ENCODE results near the gene TTC5. TPM values are rescaled to one million over a fixed set of nuclear protein-coding genes. Genes with fewer than 3 reads are reported as not detected.
"Not testable (repeated sequence)": the region's sequence is repeated elsewhere in the genome, so short reads cannot be mapped to it uniquely, and the experiment has no call there.

The TTC5 gene, protein sequence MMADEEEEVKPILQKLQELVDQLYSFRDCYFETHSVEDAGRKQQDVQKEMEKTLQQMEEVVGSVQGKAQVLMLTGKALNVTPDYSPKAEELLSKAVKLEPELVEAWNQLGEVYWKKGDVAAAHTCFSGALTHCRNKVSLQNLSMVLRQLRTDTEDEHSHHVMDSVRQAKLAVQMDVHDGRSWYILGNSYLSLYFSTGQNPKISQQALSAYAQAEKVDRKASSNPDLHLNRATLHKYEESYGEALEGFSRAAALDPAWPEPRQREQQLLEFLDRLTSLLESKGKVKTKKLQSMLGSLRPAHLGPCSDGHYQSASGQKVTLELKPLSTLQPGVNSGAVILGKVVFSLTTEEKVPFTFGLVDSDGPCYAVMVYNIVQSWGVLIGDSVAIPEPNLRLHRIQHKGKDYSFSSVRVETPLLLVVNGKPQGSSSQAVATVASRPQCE
- 10 to 100 TPM; 21.8 to 22.0 TPM for total RNA-seq

DNA sequence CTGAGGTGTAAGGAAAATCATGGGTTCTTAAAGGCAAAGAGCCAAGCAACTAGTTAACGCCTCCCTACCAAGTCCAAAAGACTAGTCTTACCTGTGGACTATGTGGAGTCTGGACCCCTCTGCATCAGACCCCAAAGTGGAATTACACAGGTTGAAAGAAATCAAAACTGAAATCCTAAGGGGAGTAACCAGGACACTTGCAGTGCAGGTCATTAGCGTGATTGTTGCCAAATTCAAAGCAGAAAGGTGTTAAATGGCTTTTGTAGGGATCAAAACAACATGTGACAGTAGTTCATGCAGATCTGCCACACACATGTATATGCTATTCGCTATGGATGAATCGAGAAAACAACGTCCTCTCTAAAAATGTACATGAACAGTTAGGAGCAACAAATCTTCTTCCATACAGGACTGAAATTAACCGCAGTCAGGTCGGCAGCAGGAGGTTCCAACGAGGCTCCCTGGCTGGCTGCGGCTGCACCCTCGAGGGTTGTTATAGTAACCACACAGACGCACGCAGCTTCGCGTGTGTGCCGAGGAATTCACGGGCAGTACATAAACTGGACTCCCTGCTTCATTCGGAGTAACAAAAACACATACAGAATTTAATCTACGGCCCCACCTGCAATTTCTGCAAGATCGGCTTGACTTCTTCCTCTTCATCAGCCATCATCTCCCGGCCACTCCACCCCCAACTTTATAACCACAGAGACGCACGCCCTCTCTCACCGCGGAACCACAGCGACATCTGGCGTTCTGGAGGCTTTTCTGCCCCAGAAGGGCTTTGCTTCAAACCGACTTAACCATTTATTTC is at the start of gene TTC5:
TSS of gene TTC5 (minus strand) at position 687 of the 814 bp plus-strand sequence. CDS start at position 673, 14 bp downstream.
- POLR2A ChIA-PET: interaction anchor here (0.6 to 1.6 kb wide), 3 partner anchors 28 to 110 kb away, joined by 3 to 6 read pairs (median 3); partner anchors contain the start of gene PARP2
- Mint-ChIP-seq H3K27ac (peak within 1 kb of the TSS; percentile 67), H3K4me3 (peak within 1 kb of the TSS; percentile 81), H3K36me3 (ENCODE audit: low read depth) (peaks cover 11% of the 10 kb centered on the region), H3K9me3 (ENCODE audit: insufficient read depth) (no peaks in the 10 kb centered on the region), H3K27me3 (ENCODE audit: low read depth) (no peaks in the 10 kb centered on the region), H3K4me1 (ENCODE audit: low read depth) (peaks cover 24% of the 10 kb centered on the region)
- CTCF ChIA-PET: interaction anchor here (0.6 to 2.5 kb wide), 7 partner anchors 9 to 376 kb away, joined by 3 to 12 read pairs (median 3); partner anchors contain the start of gene CCNB1IP1
- ATAC-seq: peak; percentile 98
- peak; percentile 93 for DNase-seq

DNA sequence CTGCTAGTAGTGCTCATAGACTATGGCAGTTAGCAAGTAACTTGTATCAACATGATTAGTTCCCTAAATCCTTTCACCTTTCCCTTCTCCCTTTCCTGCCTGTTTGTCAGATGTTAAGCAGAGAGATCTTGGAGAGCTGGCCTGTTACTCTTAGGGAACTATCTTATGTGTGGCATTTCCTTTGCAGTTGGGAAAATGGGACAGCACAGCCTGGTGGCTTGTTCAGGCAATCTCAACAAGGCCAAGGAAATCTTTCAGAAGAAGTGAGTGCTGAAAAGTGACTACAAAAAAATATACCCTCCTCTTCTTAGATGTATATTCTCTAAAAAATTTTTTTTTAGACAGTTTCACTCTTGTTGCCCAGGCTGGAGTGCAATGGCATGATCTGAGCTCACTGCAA is 45.1 kb upstream of the TTC5 start:
- DNase-seq (no peak), ATAC-seq (no peak)
- H3K27ac Mint-ChIP-seq: no peak overlapping the region
- peaks cover 4% of the 10 kb centered on the region for H3K4me1 Mint-ChIP-seq (ENCODE audit: low read depth)
- H3K27me3 Mint-ChIP-seq (ENCODE audit: low read depth): no peaks in the 10 kb centered on the region
- no peak overlapping the region for H3K4me3 Mint-ChIP-seq
- peaks cover 62% of the 10 kb centered on the region for H3K36me3 Mint-ChIP-seq (ENCODE audit: low read depth)
- POLR2A ChIA-PET: no interaction called here
- CTCF ChIA-PET: interaction anchor here (1.4 to 2.4 kb wide), 3 partner anchors 9 to 259 kb away, joined by 3 to 13 read pairs (median 5); no protein-coding TSS in a partner anchor
- H3K9me3 Mint-ChIP-seq (ENCODE audit: insufficient read depth): no peaks in the 10 kb centered on the region

DNA sequence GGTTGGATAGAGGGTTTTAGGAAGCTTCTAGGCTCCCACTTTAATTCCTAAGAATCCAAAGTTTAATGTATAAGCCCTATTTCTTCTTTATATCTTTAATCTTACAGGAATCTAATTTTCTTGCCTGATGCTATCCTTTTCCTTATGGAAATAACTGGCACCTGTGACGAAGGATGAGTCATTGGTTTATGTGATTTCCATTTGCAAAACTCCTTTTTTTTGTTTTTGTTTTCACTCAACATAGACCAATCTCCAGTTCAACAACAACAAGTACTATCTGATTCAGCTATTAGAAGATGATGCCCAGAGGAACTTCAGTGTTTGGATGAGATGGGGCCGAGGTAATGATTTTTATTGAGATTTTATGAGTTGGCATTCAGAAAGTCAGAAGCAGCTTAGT is 44.5 kb upstream of the TTC5 start:
- DNase-seq: no peak
- Mint-ChIP-seq H3K4me3 (no peak overlapping the region), H3K27me3 (ENCODE audit: low read depth) (no peaks in the 10 kb centered on the region), H3K9me3 (ENCODE audit: insufficient read depth) (no peaks in the 10 kb centered on the region), H3K4me1 (ENCODE audit: low read depth) (peaks cover 8% of the 10 kb centered on the region), H3K36me3 (ENCODE audit: low read depth) (peaks cover 63% of the 10 kb centered on the region), H3K27ac (peak overlapping the region; percentile 48)
- ChIA-PET CTCF (interaction anchor here (1.4 to 2.4 kb wide), 3 partner anchors 8 to 260 kb away, joined by 3 to 13 read pairs (median 5); no protein-coding TSS in a partner anchor), POLR2A (interaction anchor here (0.7 kb wide), 1 partner anchor 9 kb away, joined by 3 read pairs; no protein-coding TSS in a partner anchor)
- ATAC-seq: no peak

DNA sequence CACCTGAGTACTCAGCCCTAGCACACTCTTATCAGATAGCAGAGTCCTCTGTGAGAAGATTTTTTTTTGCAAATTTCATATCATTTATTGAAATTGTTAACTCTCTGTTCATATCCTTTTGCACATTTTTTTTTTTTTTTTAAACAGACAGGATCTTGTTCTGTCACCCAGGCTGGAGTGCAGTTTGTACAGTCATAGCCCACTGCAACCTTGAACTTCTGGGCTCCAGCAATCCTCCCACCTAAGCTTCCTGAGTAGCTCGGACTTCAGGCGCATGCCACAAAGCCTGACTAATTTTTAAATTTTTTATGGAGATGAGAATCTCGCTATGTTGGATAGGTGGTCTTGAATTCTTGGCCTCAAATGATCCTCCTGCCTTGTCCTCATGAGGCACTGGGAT is 42.0 kb upstream of the TTC5 start:
- H3K4me1 Mint-ChIP-seq (ENCODE audit: low read depth): peaks cover 20% of the 10 kb centered on the region
- ChIA-PET POLR2A (no interaction called here), CTCF (no interaction called here)
- ATAC-seq (no peak), DNase-seq (no peak)
- no peaks in the 10 kb centered on the region for H3K9me3 Mint-ChIP-seq (ENCODE audit: insufficient read depth)
- peaks cover 58% of the 10 kb centered on the region for H3K36me3 Mint-ChIP-seq (ENCODE audit: low read depth)
- no peak overlapping the region for H3K27ac Mint-ChIP-seq
- H3K27me3 Mint-ChIP-seq (ENCODE audit: low read depth): no peaks in the 10 kb centered on the region
- no peak overlapping the region for H3K4me3 Mint-ChIP-seq

DNA sequence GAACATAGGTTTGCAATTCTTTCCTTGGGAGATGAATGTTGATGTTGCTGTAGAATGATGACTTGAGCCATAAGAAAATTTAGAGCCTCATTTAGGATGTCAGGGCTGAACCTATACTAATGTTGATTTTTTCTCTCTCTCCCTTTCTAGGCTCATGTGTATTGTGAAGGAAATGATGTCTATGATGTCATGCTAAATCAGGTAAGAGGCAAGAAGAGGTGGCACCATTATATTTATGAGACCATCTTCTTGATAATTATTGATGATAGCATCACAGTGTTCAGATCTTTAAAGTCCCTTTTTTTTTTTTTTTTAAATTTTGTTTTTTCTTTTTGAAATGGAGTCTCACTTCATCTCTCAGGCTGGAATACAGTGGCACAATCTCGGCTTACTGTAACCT is 41.0 kb upstream of the TTC5 start:
- Mint-ChIP-seq H3K27ac (no peak overlapping the region), H3K27me3 (ENCODE audit: low read depth) (no peaks in the 10 kb centered on the region), H3K36me3 (ENCODE audit: low read depth) (peaks cover 50% of the 10 kb centered on the region), H3K9me3 (ENCODE audit: insufficient read depth) (no peaks in the 10 kb centered on the region), H3K4me1 (ENCODE audit: low read depth) (peaks cover 24% of the 10 kb centered on the region), H3K4me3 (no peak overlapping the region)
- ATAC-seq (no peak), DNase-seq (no peak)
- POLR2A ChIA-PET: no interaction called here
- CTCF ChIA-PET: no interaction called here

DNA sequence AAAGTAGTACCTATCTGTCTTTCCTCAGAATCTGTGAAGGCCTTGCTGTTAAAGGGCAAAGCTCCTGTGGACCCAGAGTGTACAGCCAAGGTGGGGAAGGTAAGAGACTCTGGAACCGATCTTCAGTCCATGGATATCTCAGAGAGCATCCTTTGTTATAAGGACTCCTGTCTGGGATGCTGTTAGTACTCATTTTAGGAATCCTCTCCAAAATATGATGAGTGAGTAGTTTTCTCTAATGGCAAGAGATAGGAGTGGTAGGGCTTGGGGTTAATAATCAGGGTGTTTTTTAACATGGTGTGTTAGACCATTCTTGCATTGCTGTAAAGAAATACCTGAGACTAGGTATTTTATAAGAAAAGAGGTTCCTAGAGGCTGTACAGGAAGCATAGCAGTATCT is 39.6 kb upstream of the TTC5 start:
- H3K9me3 Mint-ChIP-seq (ENCODE audit: insufficient read depth): no peaks in the 10 kb centered on the region
- POLR2A ChIA-PET: no interaction called here

DNA sequence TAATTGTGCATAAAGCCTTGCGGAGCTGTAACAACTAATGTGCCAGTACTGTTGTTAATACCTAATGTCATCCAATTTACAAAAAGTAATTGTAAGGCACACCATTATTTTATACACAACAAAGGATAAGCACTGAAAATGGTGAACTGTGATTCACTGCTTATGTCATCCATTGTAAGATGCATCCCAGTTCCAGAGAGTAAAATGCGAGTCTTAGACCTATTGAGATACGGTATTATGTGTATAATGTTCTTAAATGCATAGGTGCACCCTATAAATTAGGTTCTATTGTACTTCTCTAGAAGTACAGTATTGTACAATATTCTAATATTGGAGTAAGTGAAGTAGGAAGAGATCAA is 38.1 kb upstream of the TTC5 start:
- peaks cover 33% of the 10 kb centered on the region for H3K36me3 Mint-ChIP-seq (ENCODE audit: low read depth)
- DNase-seq (no peak), ATAC-seq (no peak)
- peak overlapping the region; percentile 93 for H3K4me3 Mint-ChIP-seq
- POLR2A ChIA-PET: interaction anchor here (0.6 to 4.6 kb wide), 13 partner anchors 14 to 340 kb away, joined by 3 to 77 read pairs (median 6); partner anchors contain the start of genes APEX1, CCNB1IP1, OSGEP and PIP4P1
- H3K4me1 Mint-ChIP-seq (ENCODE audit: low read depth): peaks cover 20% of the 10 kb centered on the region
- peaks cover 3% of the 10 kb centered on the region for H3K27me3 Mint-ChIP-seq (ENCODE audit: low read depth)
- CTCF ChIA-PET: interaction anchor here (0.8 to 8.4 kb wide), 19 partner anchors 9 to 347 kb away, joined by 3 to 120 read pairs (median 5); partner anchors contain the start of genes CCNB1IP1, RNASE4 and TEP1
- H3K9me3 Mint-ChIP-seq (ENCODE audit: insufficient read depth): no peaks in the 10 kb centered on the region
- peak overlapping the region; percentile 98 for H3K27ac Mint-ChIP-seq

More for the DNA sequence above, 39.6 kb upstream of the TTC5 start:
- DNase-seq: no peak
- H3K27me3 Mint-ChIP-seq (ENCODE audit: low read depth): no peaks in the 10 kb centered on the region
- no peak overlapping the region for H3K27ac Mint-ChIP-seq
- H3K36me3 Mint-ChIP-seq (ENCODE audit: low read depth): peaks cover 44% of the 10 kb centered on the region
- H3K4me1 Mint-ChIP-seq (ENCODE audit: low read depth): peaks cover 24% of the 10 kb centered on the region
- CTCF ChIA-PET: interaction anchor here (8.4 kb wide), 1 partner anchor 18 kb away, joined by 120 read pairs; no protein-coding TSS in a partner anchor
- H3K4me3 Mint-ChIP-seq: no peak overlapping the region
- no peak for ATAC-seq

DNA sequence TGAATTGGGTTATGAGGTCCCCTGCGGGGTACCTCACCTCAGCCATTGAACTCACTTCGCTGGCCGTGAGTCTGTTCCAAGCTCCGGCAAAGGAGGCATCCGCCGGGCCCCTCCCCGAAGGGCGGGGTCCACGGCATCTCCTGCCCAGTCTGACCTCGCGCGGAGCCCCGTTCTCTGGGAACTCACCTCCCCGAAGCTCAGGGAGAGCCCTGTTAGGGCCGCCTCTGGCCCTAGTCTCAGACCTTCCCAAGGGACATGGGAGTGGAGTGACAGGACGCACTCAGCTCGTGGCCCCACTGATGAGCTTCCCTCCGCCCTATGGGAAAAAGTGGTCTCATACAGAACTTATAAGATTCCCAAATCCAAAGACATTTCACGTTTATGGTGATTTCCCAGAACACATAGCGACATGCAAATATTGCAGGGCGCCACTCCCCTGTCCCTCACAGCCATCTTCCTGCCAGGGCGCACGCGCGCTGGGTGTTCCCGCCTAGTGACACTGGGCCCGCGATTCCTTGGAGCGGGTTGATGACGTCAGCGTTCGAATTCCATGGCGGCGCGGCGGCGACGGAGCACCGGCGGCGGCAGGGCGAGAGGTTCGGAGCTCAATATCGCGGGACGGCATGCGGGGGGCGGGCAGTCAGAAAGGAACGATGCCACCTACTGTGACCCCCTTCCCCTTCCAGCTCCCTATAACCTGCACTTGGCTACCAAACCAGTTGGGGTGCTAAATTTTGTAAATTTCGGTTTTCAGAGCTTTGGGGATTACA is 37.5 kb upstream of the TTC5 start, which contains the start of gene PARP2:
TSS of gene PARP2 (plus strand) at position 544 of the 770 bp plus-strand sequence. CDS start at position 551, 7 bp downstream.
- CTCF ChIA-PET: interaction anchor here (0.6 to 8.4 kb wide), 20 partner anchors 9 to 348 kb away, joined by 3 to 120 read pairs (median 4); partner anchors contain the start of genes CCNB1IP1, RNASE4 and TEP1
- Mint-ChIP-seq H3K27me3 (ENCODE audit: low read depth) (peaks cover 5% of the 10 kb centered on the region), H3K36me3 (ENCODE audit: low read depth) (peaks cover 30% of the 10 kb centered on the region), H3K4me1 (ENCODE audit: low read depth) (peaks cover 20% of the 10 kb centered on the region), H3K4me3 (peak within 1 kb of the TSS; percentile 93), H3K9me3 (ENCODE audit: insufficient read depth) (no peaks in the 10 kb centered on the region), H3K27ac (peak within 1 kb of the TSS; percentile 98)
- ATAC-seq (peak; percentile 94), DNase-seq (peak; percentile 95)
- POLR2A ChIA-PET: interaction anchor here (0.6 to 4.6 kb wide), 22 partner anchors 13 to 341 kb away, joined by 3 to 77 read pairs (median 4); partner anchors contain the start of genes APEX1, CCNB1IP1, OSGEP and PIP4P1

DNA sequence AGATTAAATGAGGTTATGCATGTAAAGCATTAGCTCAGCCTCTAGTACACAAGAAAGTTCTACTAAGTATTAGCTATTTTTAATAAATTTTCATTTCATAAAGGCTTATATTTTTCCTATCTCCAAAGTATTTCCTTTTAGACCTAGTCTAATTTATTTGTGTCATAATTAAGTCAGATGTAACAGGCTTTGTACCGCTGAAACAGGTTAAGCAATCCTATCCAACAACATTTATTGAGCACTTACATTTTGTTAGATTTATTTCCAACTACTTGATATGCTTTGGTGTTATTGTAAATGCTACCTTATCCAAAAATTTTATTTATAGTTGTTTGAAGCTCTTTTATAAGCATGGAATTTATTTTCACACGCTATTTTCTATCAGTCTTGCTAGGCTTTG is 35.9 kb upstream of the TTC5 start:
- peaks cover 22% of the 10 kb centered on the region for H3K36me3 Mint-ChIP-seq (ENCODE audit: low read depth)
- no peaks in the 10 kb centered on the region for H3K9me3 Mint-ChIP-seq (ENCODE audit: insufficient read depth)
- ChIA-PET CTCF (interaction anchor here (0.9 to 8.4 kb wide), 6 partner anchors 9 to 267 kb away, joined by 3 to 120 read pairs (median 10); partner anchors contain the start of gene CCNB1IP1), POLR2A (interaction anchor here (1.0 to 4.6 kb wide), 3 partner anchors 11 to 128 kb away, joined by 3 to 77 read pairs (median 11); partner anchors contain the start of genes APEX1, CCNB1IP1 and PNP)
- H3K4me1 Mint-ChIP-seq (ENCODE audit: low read depth): peaks cover 20% of the 10 kb centered on the region
- no peak overlapping the region for H3K27ac Mint-ChIP-seq
- DNase-seq (no peak), ATAC-seq (no peak)
- H3K27me3 Mint-ChIP-seq (ENCODE audit: low read depth): peaks cover 9% of the 10 kb centered on the region
- H3K4me3 Mint-ChIP-seq: no peak overlapping the region

DNA sequence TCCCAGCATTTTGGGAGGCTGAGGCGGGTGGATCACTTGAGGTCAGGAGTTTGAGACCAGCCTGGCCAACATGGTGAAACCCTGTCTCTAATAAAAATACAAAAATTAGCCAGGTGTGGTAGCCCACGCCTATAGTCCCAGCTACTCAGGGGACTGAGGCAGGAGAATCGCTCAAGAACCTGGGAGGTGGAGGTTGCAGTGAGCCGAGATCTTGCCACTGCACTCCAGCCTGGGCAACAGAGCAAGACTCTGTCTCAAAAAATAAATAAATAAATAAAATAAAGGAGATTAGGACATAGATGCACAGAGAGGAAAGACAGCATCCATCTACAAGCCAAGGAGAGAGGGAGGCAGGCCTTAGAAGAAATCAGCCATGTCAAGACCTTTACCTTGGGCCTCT is 35.3 kb upstream of the TTC5 start:
- H3K27ac Mint-ChIP-seq; H3K9me3 Mint-ChIP-seq (ENCODE audit: insufficient read depth); DNase-seq; H3K27me3 Mint-ChIP-seq (ENCODE audit: low read depth); ATAC-seq; H3K4me3 Mint-ChIP-seq: not testable (repeated sequence)
- peaks cover 18% of the 10 kb centered on the region for H3K36me3 Mint-ChIP-seq (ENCODE audit: low read depth)
- H3K4me1 Mint-ChIP-seq (ENCODE audit: low read depth): peaks cover 20% of the 10 kb centered on the region
- CTCF ChIA-PET: interaction anchor here (1.7 to 8.4 kb wide), 3 partner anchors 13 to 268 kb away, joined by 5 to 120 read pairs (median 10); no protein-coding TSS in a partner anchor
- POLR2A ChIA-PET: interaction anchor here (2.9 to 4.6 kb wide), 2 partner anchors 11 to 129 kb away, joined by 11 to 77 read pairs; partner anchors contain the start of genes CCNB1IP1 and PNP
